Trophoblast cell (in vitro differentiated cells and primary cell): Measurements from ENCODE around the gene GNAO1.

Experiments used
- DNase-seq, 2 donors: peaks; one replicate each; pipeline ENCODE4 v3.0.0-alpha.2; 2016
- H2AFZ ChIP-seq: 2 replicates; pipeline ENCODE4 v1.6.1; 2013; ENCODE audit warnings: low read length, moderate library complexity, mild to moderate bottlenecking; ENCODE audit not compliant: insufficient read depth, poor library complexity
- H2AK5ac ChIP-seq: 2 replicates; pipeline ENCODE4 v1.6.1; 2013; ENCODE audit warnings: mild to moderate bottlenecking, low read length
- H2BK120ac ChIP-seq: 2 replicates; pipeline ENCODE4 v1.6.1; 2013; ENCODE audit warnings: low read length, mild to moderate bottlenecking, moderate library complexity; ENCODE audit not compliant: insufficient read depth, poor library complexity
- H2BK12ac ChIP-seq: 2 replicates; pipeline ENCODE4 v1.6.1; 2013; ENCODE audit warnings: mild to moderate bottlenecking, low read length, moderate library complexity
- H2BK5ac ChIP-seq: 2 replicates; pipeline ENCODE4 v1.6.1; 2013; ENCODE audit warnings: low read length, low read depth, moderate library complexity, mild to moderate bottlenecking; ENCODE audit not compliant: poor library complexity
- H3K14ac ChIP-seq: 2 replicates; pipeline ENCODE4 v1.6.1; 2013; ENCODE audit warnings: mild to moderate bottlenecking, low read length
- H3K18ac ChIP-seq: 2 replicates; pipeline ENCODE4 v1.6.1; 2013; ENCODE audit warnings: mild to moderate bottlenecking, low read length
- H3K23ac ChIP-seq: 2 replicates; pipeline ENCODE4 v1.6.1; 2013; ENCODE audit warnings: low read length
- H3K27ac ChIP-seq: 2 replicates; pipeline ENCODE4 v1.5.1; 2013; ENCODE audit warnings: low read depth, mild to moderate bottlenecking, inconsistent platforms, low read length, moderate library complexity
- H3K27me3 ChIP-seq: 2 replicates; pipeline ENCODE4 v1.6.1; 2013; ENCODE audit warnings: inconsistent platforms, mild to moderate bottlenecking, low read length, moderate library complexity; ENCODE audit not compliant: insufficient read depth
- H3K36me3 ChIP-seq, 2 experiments: 1 replicate in 1 of 2; 2 replicates in 1 of 2; pipeline ENCODE4 v1.6.1; 2013; ENCODE audit warnings: low read length in 2 of 2, mild to moderate bottlenecking in 2 of 2, moderate library complexity in 1 of 2; ENCODE audit not compliant: insufficient read depth in 2 of 2, control insufficient read depth in 1 of 2
- H3K4ac ChIP-seq: 2 replicates; pipeline ENCODE4 v1.6.1; 2013; ENCODE audit warnings: low read depth, mild to moderate bottlenecking, low read length, moderate library complexity
- H3K4me1 ChIP-seq, 2 experiments: 1 replicate in 1 of 2; 2 replicates in 1 of 2; pipeline ENCODE4 v1.6.1; 2013; ENCODE audit warnings: low read length in 2 of 2, mild to moderate bottlenecking in 2 of 2, moderate library complexity in 1 of 2; ENCODE audit not compliant: insufficient read depth in 2 of 2, control insufficient read depth in 1 of 2
- H3K4me2 ChIP-seq: 2 replicates; pipeline ENCODE4 v1.6.1; 2013; ENCODE audit warnings: inconsistent platforms, mild to moderate bottlenecking, low read length, moderate library complexity
- H3K4me3 ChIP-seq: 2 replicates; pipeline ENCODE4 v1.5.1; 2013; ENCODE audit warnings: mild to moderate bottlenecking, low read depth, low read length, inconsistent platforms
- H3K79me1 ChIP-seq: one replicate; pipeline ENCODE4 v1.6.1; 2013; ENCODE audit warnings: low read length
- H3K79me2 ChIP-seq: 2 replicates; pipeline ENCODE4 v1.6.1; 2013; ENCODE audit warnings: low read length, mild to moderate bottlenecking; ENCODE audit not compliant: control insufficient read depth, insufficient read depth, poor library complexity
- H3K9ac ChIP-seq: 2 replicates; pipeline ENCODE4 v1.6.1; 2013; ENCODE audit warnings: mild to moderate bottlenecking, low read length
- H3K9me3 ChIP-seq: 2 replicates; pipeline ENCODE4 v1.6.1; 2013; ENCODE audit warnings: low read depth, mild to moderate bottlenecking, control low read depth, inconsistent platforms, low read length; ENCODE audit not compliant: insufficient read depth
- H4K12ac ChIP-seq: 2 replicates; pipeline ENCODE4 v1.6.1; 2013; ENCODE audit warnings: low read depth, mild to moderate bottlenecking, low read length, moderate library complexity
- H4K8ac ChIP-seq: 2 replicates; pipeline ENCODE4 v1.6.1; 2013; ENCODE audit warnings: low read depth, mild to moderate bottlenecking, low read length, moderate library complexity
- H4K91ac ChIP-seq: one replicate; pipeline ENCODE4 v1.6.1; 2013; ENCODE audit warnings: low read depth, mild to moderate bottlenecking, low read length, moderate library complexity
- WGBS: extraction: QIAGEN DNeasy Blood & Tissue Kit; methylation state at CpG from one replicate; pipeline ENCODE4 v1.1.7; 2013; ENCODE audit warnings: missing lambda C conversion rate; ENCODE audit not compliant: insufficient read length, insufficient coverage; ENCODE audit errors: extremely low coverage; 5-methylcytosine and 5-hydroxymethylcytosine counted together

Gene GNAO1

DNA sequence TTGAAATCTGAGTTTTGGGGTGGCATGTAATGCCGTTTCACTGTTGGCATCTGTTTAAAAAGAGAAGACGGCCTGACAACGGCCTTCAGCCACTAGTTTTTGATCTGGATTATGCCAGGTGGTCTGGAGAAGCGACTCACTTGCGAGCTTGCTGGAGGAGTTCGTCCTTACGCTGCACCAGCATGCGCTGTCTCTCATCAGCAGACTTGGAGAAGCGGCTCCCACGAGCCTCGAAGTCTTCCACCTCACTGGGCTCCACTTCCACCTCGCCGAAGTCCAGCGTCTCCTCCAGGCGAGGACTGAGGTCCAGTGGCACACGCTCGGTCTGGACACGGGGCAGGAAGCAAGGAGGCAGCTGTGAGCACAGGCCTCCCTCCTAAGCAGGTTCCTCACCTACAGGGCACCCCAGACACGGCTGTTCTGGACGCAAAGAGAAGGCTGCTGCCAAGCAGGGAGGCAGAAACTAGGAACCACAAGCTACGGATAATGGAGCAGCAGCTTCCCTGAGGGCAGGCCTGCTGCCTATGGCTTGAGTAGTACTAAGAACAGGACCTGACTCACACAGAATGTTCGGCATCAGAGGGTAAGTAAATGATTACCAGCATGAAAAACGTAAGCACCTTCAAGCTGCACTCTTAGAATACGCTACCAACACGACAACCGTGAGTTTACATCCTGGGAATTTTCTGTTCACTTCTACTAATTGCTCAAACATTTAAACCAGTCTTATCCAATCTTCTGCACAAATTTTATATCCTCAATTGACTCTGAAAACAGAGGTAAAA is 172.7 kb downstream of the GNAO1 start:
- Histone ChIP-seq H3K27ac (no peak overlapping the region), H3K36me3 (peaks cover 34 to 45% of the 10 kb centered on the region in 2 experiments), H2BK12ac (no peak overlapping the region), H3K4me2 (no peak overlapping the region), H2BK5ac (no peak overlapping the region), H4K12ac (no peak overlapping the region), H3K18ac (no peak overlapping the region), H2BK120ac (no peak overlapping the region), H3K4me3 (no peak overlapping the region), H3K27me3 (no peaks in the 10 kb centered on the region), H3K9me3 (peaks cover 5% of the 10 kb centered on the region), H3K23ac (no peak overlapping the region), H4K91ac (no peak overlapping the region), H3K9ac (no peak overlapping the region), H3K79me1 (no peaks in the 10 kb centered on the region), H2AFZ (no peak overlapping the region), H3K14ac (no peak overlapping the region), H3K79me2 (no peaks in the 10 kb centered on the region), H3K4ac (no peak overlapping the region), H3K4me1 (no peaks in the 10 kb centered on the region), H4K8ac (no peak overlapping the region), H2AK5ac (no peak overlapping the region)
- DNase-seq = peak in 1 of 2 donors; percentile 10
- no CpG with 5 or more reads among the region's 26 CpGs for WGBS

DNA sequence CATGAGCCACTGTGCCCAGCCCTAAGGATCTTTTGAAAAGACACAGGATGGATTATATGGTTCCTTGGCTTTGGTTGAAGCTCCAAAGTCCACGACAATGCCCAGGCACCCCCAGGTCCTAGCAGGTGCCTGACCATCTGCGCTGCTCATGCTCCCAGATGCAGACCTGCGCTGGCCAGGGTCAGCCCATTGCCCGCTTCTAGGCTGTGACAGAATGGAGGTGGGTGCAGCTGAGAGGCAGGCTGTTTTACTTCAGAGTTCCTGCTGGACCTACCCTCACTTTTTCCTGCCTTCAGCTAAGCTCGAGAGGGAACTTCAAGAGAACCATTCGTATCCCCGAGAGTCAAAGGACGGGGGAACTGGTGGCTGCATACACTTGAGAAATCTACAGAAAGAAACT is 173.6 kb downstream of the GNAO1 start:
- Histone ChIP-seq H2BK120ac (no peak overlapping the region), H4K8ac (no peak overlapping the region), H3K27ac (no peak overlapping the region), H3K4me3 (no peak overlapping the region), H2BK5ac (no peak overlapping the region), H3K79me2 (no peaks in the 10 kb centered on the region), H3K79me1 (no peaks in the 10 kb centered on the region), H3K9ac (no peak overlapping the region), H3K4me1 (no peaks in the 10 kb centered on the region), H4K91ac (no peak overlapping the region), H3K36me3 (peaks cover 34 to 47% of the 10 kb centered on the region in 2 experiments), H2BK12ac (no peak overlapping the region), H3K23ac (no peak overlapping the region), H3K4me2 (no peak overlapping the region), H3K18ac (no peak overlapping the region), H3K14ac (no peak overlapping the region), H3K9me3 (peaks cover 5% of the 10 kb centered on the region), H2AK5ac (no peak overlapping the region), H2AFZ (no peak overlapping the region), H3K4ac (no peak overlapping the region), H3K27me3 (no peaks in the 10 kb centered on the region), H4K12ac (no peak overlapping the region)
- DNase-seq = no peak
- no CpG with 5 or more reads among the region's 8 CpGs for WGBS

DNA sequence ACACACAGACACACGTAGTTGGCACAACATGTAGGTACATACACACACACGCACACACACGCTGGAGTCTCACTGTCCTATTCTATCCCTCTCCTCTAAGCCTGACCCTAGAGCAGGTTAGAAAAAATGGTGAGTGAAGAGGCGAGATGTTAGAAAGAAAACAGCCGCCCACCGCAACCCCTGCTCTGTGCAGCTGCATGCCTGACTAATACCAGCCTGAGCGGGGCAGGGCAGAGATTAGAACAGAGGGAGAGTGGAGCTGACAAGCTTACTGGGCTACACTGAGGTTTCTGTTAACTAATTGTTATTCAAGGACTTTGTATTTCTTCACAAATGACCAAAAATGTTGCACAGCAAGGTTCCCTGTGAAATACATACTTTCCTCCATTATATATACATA is 174.3 kb downstream of the GNAO1 start:
- H3K36me3 ChIP-seq = peaks cover 31 to 46% of the 10 kb centered on the region in 2 experiments
- no peak overlapping the region for H4K8ac ChIP-seq
- no peak overlapping the region for H3K4ac ChIP-seq
- H2AK5ac ChIP-seq = no peak overlapping the region
- H2AFZ ChIP-seq = no peak overlapping the region
- H3K9me3 ChIP-seq = peaks cover 5% of the 10 kb centered on the region
- H3K27ac ChIP-seq = no peak overlapping the region
- no peak overlapping the region for H3K4me3 ChIP-seq
- no CpG with 5 or more reads among the region's 7 CpGs for WGBS
- H4K91ac ChIP-seq = no peak overlapping the region
- H3K79me2 ChIP-seq = no peaks in the 10 kb centered on the region
- H2BK120ac ChIP-seq = no peak overlapping the region
- H3K4me1 ChIP-seq = no peaks in the 10 kb centered on the region
- H3K14ac ChIP-seq = no peak overlapping the region
- H3K79me1 ChIP-seq = no peaks in the 10 kb centered on the region
- no peak overlapping the region for H4K12ac ChIP-seq
- no peaks in the 10 kb centered on the region for H3K27me3 ChIP-seq
- no peak overlapping the region for H3K9ac ChIP-seq
- no peak overlapping the region for H3K23ac ChIP-seq
- H2BK5ac ChIP-seq = no peak overlapping the region
- no peak overlapping the region for H3K18ac ChIP-seq
- no peak for DNase-seq
- no peak overlapping the region for H3K4me2 ChIP-seq
- no peak overlapping the region for H2BK12ac ChIP-seq

DNA sequence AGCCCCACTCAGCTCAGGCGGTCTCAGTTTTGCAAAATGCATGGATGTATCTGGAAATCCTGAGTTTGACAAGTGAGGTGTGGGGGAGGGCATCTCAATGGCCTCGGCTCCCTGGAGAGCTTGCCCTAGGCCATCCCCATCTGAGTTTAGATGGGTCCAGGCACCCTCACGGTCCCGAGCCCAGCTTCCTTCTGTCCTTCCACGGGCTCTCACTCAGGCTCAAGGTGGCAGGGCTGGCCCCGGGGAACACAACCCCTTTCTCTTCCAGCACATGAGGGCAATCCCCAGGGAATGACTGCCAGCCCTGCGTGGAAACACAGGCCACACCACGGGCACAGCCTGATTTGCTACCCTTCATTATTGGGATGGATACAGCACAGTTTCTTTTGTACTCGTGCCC is 175.7 kb downstream of the GNAO1 start:
- peaks cover 3% of the 10 kb centered on the region for H3K9me3 ChIP-seq

More for the DNA sequence above, 175.7 kb downstream of the GNAO1 start:
- Histone ChIP-seq H3K4me2 (no peak overlapping the region), H2BK12ac (no peak overlapping the region), H3K27ac (no peak overlapping the region), H4K8ac (no peak overlapping the region), H4K12ac (no peak overlapping the region), H3K36me3 (peaks cover 30 to 43% of the 10 kb centered on the region in 2 experiments), H4K91ac (no peak overlapping the region), H3K79me1 (no peaks in the 10 kb centered on the region), H3K18ac (no peak overlapping the region), H2AK5ac (no peak overlapping the region), H3K4me3 (no peak overlapping the region), H2BK5ac (no peak overlapping the region), H3K14ac (no peak overlapping the region), H3K23ac (no peak overlapping the region), H2BK120ac (no peak overlapping the region), H3K9ac (no peak overlapping the region), H3K79me2 (no peaks in the 10 kb centered on the region), H3K27me3 (no peaks in the 10 kb centered on the region), H3K4ac (no peak overlapping the region), H2AFZ (no peak overlapping the region), H3K4me1 (no peaks in the 10 kb centered on the region)
- WGBS = no CpG with 5 or more reads among the region's 9 CpGs
- no peak for DNase-seq
